GM18867 (cell line): ENCODE data around the gene SLC25A42.

Experiments
- ATAC-seq: cut with Tn5 transposase; IDR thresholded peaks from one replicate; pipeline ENCODE4 v1.9.1; 2021; ENCODE audit warnings: mild to moderate bottlenecking, moderate library complexity; ENCODE audit not compliant: unreplicated experiment

SLC25A42 gene

GRCh38 chr19:19067276-19068072, 3.7 kb downstream of the SLC25A42 start:
- no peak for ATAC-seq

GRCh38 chr19:19068659-19069654, 5.2 kb downstream of the SLC25A42 start:
- ATAC-seq: no peak

GRCh38 chr19:19071897-19072296, 8.1 kb downstream of the SLC25A42 start:
- no peak for ATAC-seq

- no peak for ATAC-seq
Measured at GRCh38 chr19:19074196-19074882, 10.5 kb downstream of the SLC25A42 start.

- ATAC-seq: no peak
Measured at GRCh38 chr19:19075126-19075525, 11.3 kb downstream of the SLC25A42 start.

GRCh38 chr19:19076476-19076875, 12.7 kb downstream of the SLC25A42 start:
- no peak for ATAC-seq

- no peak for ATAC-seq
Measured at GRCh38 chr19:19077103-19077502, 13.3 kb downstream of the SLC25A42 start.

- ATAC-seq: no peak
Measured at GRCh38 chr19:19078801-19079200, 15.0 kb downstream of the SLC25A42 start.

- no peak for ATAC-seq
Measured at GRCh38 chr19:19079571-19079970, 15.8 kb downstream of the SLC25A42 start.

GRCh38 chr19:19081642-19082151, 17.9 kb downstream of the SLC25A42 start:
- ATAC-seq: no peak

- no peak for ATAC-seq
Measured at GRCh38 chr19:19083413-19084178, 19.8 kb downstream of the SLC25A42 start.

GRCh38 chr19:19087676-19088075, 23.9 kb downstream of the SLC25A42 start:
- no peak for ATAC-seq

GRCh38 chr19:19094513-19094912, 30.7 kb downstream of the SLC25A42 start:
- no peak for ATAC-seq

GRCh38 chr19:19095691-19096090, 31.9 kb downstream of the SLC25A42 start:
- ATAC-seq: no peak

- ATAC-seq: no peak
Measured at GRCh38 chr19:19096641-19097627, 33.1 kb downstream of the SLC25A42 start.

GRCh38 chr19:19098084-19098702, 34.4 kb downstream of the SLC25A42 start:
- ATAC-seq: no peak

- no peak for ATAC-seq
Measured at GRCh38 chr19:19098703-19099632, 35.2 kb downstream of the SLC25A42 start.
